H1 (cell line): Measurements from ENCODE around the gene STK11. TPM values are rescaled to one million over a fixed set of nuclear protein-coding genes. Genes with fewer than 3 reads are reported as not detected.
A peak's percentile ranks its signal among the peaks of the same experiment; 100 is the strongest.

Source experiments
- CTCF ChIA-PET: fragments of 300-600 bp; sonication (Branson Sonifier 250); formaldehyde crosslinking; loops from one replicate; lab custom pipeline; 2021; ENCODE audit not compliant: partially characterized antibody; lab: Charles Lee
- POLR2A ChIA-PET: fragments of 300-600 bp; sonication (Branson Sonifier 250); formaldehyde crosslinking; loops from one replicate; lab custom pipeline; 2021; ENCODE audit warnings: inconsistent platforms; ENCODE audit not compliant: partially characterized antibody; lab: Charles Lee
- DNase-seq, 2 experiments: peaks; one replicate each; pipeline versions ENCODE4 v3.0.0 to v3.0.0-alpha.2; 2010 to 2022; ENCODE audit warnings: low spot score in 2 of 2, low read depth in 1 of 2, mixed read lengths in 1 of 2
- FAIRE-seq: peaks from 2 replicates; lab custom pipeline; 2011; peaks lifted over from hg19 to GRCh38; lab: Jason Lieb, UNC
- H2AFZ ChIP-seq: 2 replicates; pipeline ENCODE4 v1.8.1; 2012; ENCODE audit warnings: low read length, inconsistent platforms
- H2AK5ac ChIP-seq: 2 replicates; pipeline ENCODE4 v1.6.1; 2013; ENCODE audit warnings: low read depth, low read length
- H2BK120ac ChIP-seq: replicated peaks from 2 replicates; pipeline ENCODE3; 2013; ENCODE audit warnings: low read depth, low read length, inconsistent platforms
- H2BK12ac ChIP-seq: 2 replicates; pipeline ENCODE4 v1.6.1; 2013; ENCODE audit warnings: low read depth, low read length
- H2BK15ac ChIP-seq: 2 replicates; pipeline ENCODE4 v1.6.1; 2013; ENCODE audit warnings: low read length
- H2BK20ac ChIP-seq: 2 replicates; pipeline ENCODE4 v1.6.1; 2013; ENCODE audit warnings: low read length
- H2BK5ac ChIP-seq: 2 replicates; pipeline ENCODE4 v1.6.1; 2013; ENCODE audit warnings: low read depth, low read length
- H3K14ac ChIP-seq: 2 replicates; pipeline ENCODE4 v1.6.1; 2013; ENCODE audit warnings: inconsistent platforms; ENCODE audit not compliant: insufficient read length
- H3K18ac ChIP-seq: 2 replicates; pipeline ENCODE4 v1.6.1; 2013; ENCODE audit warnings: low read length; ENCODE audit errors: extremely low read depth
- H3K23ac ChIP-seq: 2 replicates; pipeline ENCODE4 v1.6.1; 2013; ENCODE audit warnings: inconsistent platforms; ENCODE audit not compliant: insufficient read length
- H3K23me2 ChIP-seq: 2 replicates; pipeline ENCODE4 v1.6.1; 2013; ENCODE audit warnings: low read depth, low read length
- H3K27ac ChIP-seq: 2 replicates; pipeline ENCODE4 v1.6.1; 2011; ENCODE audit warnings: low read depth, low read length, inconsistent platforms
- H3K27me3 ChIP-seq, 4 experiments: replicated peaks in 1 of 4; 1 replicate in 1 of 4; 2 replicates in 3 of 4; pipeline versions ENCODE4 v1.6.1 to v1.8.1; 2011 to 2013; ENCODE audit warnings: low read length in 3 of 4, mild to moderate bottlenecking in 3 of 4, inconsistent platforms in 2 of 4, mixed read lengths in 2 of 4, moderate library complexity in 1 of 4; ENCODE audit not compliant: control insufficient read depth in 3 of 4, insufficient read depth in 3 of 4; ENCODE audit errors: extremely low read depth in 1 of 4
- H3K36me3 ChIP-seq, 4 experiments: 2 replicates each; pipeline versions ENCODE4 v1.6.1 to v1.8.1; 2011 to 2013; ENCODE audit warnings: mild to moderate bottlenecking in 4 of 4, low read length in 3 of 4, moderate library complexity in 2 of 4, control low read depth in 1 of 4, inconsistent platforms in 1 of 4; ENCODE audit not compliant: insufficient read depth in 4 of 4, control insufficient read depth in 2 of 4
- H3K4ac ChIP-seq: replicated peaks from 2 replicates; pipeline ENCODE3; 2013; ENCODE audit warnings: low read length, low read depth, mixed read lengths, inconsistent platforms; ENCODE audit not compliant: insufficient read length
- H3K4me1 ChIP-seq, 4 experiments: replicated peaks in 1 of 4; 1 replicate in 1 of 4; 2 replicates in 3 of 4; pipeline versions ENCODE4 v1.6.1 to v1.8.1; 2011 to 2013; ENCODE audit warnings: low read length in 3 of 4, inconsistent platforms in 2 of 4, mixed read lengths in 1 of 4; ENCODE audit not compliant: insufficient read depth in 4 of 4, control insufficient read depth in 3 of 4
- H3K4me2 ChIP-seq, 2 experiments: 2 replicates each; pipeline versions ENCODE4 v1.6.1 to v1.8.1; 2011 to 2013; ENCODE audit warnings: low read depth in 2 of 2, low read length in 2 of 2, control low read depth in 1 of 2, inconsistent platforms in 1 of 2, mild to moderate bottlenecking in 1 of 2; ENCODE audit not compliant: insufficient read depth in 1 of 2
- H3K4me3 ChIP-seq, 4 experiments: fragments of 200-600, 300-600 bp in 1 of 4; sonication (generic), shearing (Covaris generic), sonication (Bioruptor Twin) in 1 of 4; 2 replicates each; pipeline versions ENCODE4 v1.5.1 to v1.8.1; 2011 to 2016; ENCODE audit warnings: low read length in 4 of 4, low read depth in 3 of 4, control low read depth in 2 of 4, inconsistent platforms in 2 of 4, mild to moderate bottlenecking in 2 of 4, mixed read lengths in 1 of 4, moderate library complexity in 1 of 4; ENCODE audit not compliant: insufficient read depth in 2 of 4; ENCODE audit errors: extremely low read depth in 1 of 4
- H3K56ac ChIP-seq: replicated peaks from 2 replicates; pipeline ENCODE3; 2013; ENCODE audit warnings: low read depth, mild to moderate bottlenecking, mixed read lengths, low read length, inconsistent platforms; ENCODE audit not compliant: insufficient read length
- H3K79me1 ChIP-seq: 2 replicates; pipeline ENCODE4 v1.6.1; 2013; ENCODE audit warnings: low read depth, low read length, control low read depth
- H3K79me2 ChIP-seq, 2 experiments: 2 replicates each; pipeline versions ENCODE4 v1.6.1 to v1.8.1; 2012 to 2013; ENCODE audit warnings: low read length in 2 of 2, mild to moderate bottlenecking in 2 of 2, inconsistent platforms in 1 of 2; ENCODE audit not compliant: insufficient read depth in 2 of 2, control insufficient read depth in 1 of 2
- H3K9ac ChIP-seq, 4 experiments: replicated peaks in 1 of 4; 1 replicate in 1 of 4; 2 replicates in 3 of 4; pipeline versions ENCODE4 v1.6.1 to v1.8.1; 2011 to 2013; ENCODE audit warnings: low read depth in 3 of 4, low read length in 3 of 4, control low read depth in 2 of 4, mild to moderate bottlenecking in 2 of 4, moderate library complexity in 2 of 4, inconsistent platforms in 1 of 4; ENCODE audit errors: extremely low read depth in 1 of 4
- H3K9me3 ChIP-seq, 2 experiments: 2 replicates each; pipeline versions ENCODE4 v1.6.1 to v1.8.1; 2012 to 2013; ENCODE audit warnings: mild to moderate bottlenecking in 2 of 2, moderate library complexity in 2 of 2, control low read depth in 1 of 2, inconsistent platforms in 1 of 2, low read depth in 1 of 2, low read length in 1 of 2, mixed read lengths in 1 of 2; ENCODE audit not compliant: insufficient read depth in 2 of 2
- H4K20me1 ChIP-seq, 2 experiments: replicated peaks in 1 of 2; 2 replicates each; pipeline versions ENCODE3 to v1.8.1; 2011 to 2013; ENCODE audit warnings: inconsistent platforms in 2 of 2, low read length in 2 of 2, mild to moderate bottlenecking in 1 of 2; ENCODE audit not compliant: insufficient read depth in 2 of 2, control insufficient read depth in 1 of 2
- H4K5ac ChIP-seq: 2 replicates; pipeline ENCODE4 v1.6.1; 2013; ENCODE audit warnings: low read length, low read depth, mixed read lengths, inconsistent platforms; ENCODE audit not compliant: insufficient read length
- H4K8ac ChIP-seq: 2 replicates; pipeline ENCODE4 v1.8.0; 2013; ENCODE audit warnings: mild to moderate bottlenecking, moderate library complexity, low read length, inconsistent platforms; ENCODE audit not compliant: insufficient read depth; ENCODE audit errors: extremely low read depth
- H4K91ac ChIP-seq: replicated peaks from 2 replicates; pipeline ENCODE3; 2013; ENCODE audit warnings: low read length, mixed read lengths, inconsistent platforms; ENCODE audit not compliant: insufficient read length
- CBX8 ChIP-seq: fragments of 300-800, 300-1000 bp; sonication (generic); IDR thresholded peaks from 2 replicates; pipeline ENCODE4 v1.7.1; 2016; ENCODE audit warnings: low read depth, low read length, borderline replicate concordance
- CHD1 ChIP-seq: IDR thresholded peaks from 2 replicates; pipeline ENCODE4 v1.6.1; 2012; ENCODE audit warnings: low read depth, low read length, improper control_type of control experiment
- EP300 ChIP-seq, 2 experiments: IDR thresholded peaks; 1 replicate in 1 of 2; 2 replicates in 1 of 2; pipeline ENCODE4 v1.6.1; 2011 to 2012; ENCODE audit warnings: low read depth in 2 of 2, low read length in 2 of 2, mild to moderate bottlenecking in 2 of 2, borderline replicate concordance in 1 of 2, inconsistent platforms in 1 of 2, moderate library complexity in 1 of 2
- HDAC2 ChIP-seq, 2 experiments: fragments of 300-600 bp in 1 of 2; sonication (generic) in 1 of 2; IDR thresholded peaks; 2 replicates each; pipeline ENCODE4 v1.6.1; 2011 to 2012; ENCODE audit warnings: low read depth in 2 of 2, low read length in 2 of 2, mild to moderate bottlenecking in 2 of 2, moderate library complexity in 2 of 2, borderline replicate concordance in 1 of 2, inconsistent platforms in 1 of 2
- MAFK ChIP-seq: IDR thresholded peaks from 2 replicates; pipeline ENCODE4 v1.6.1; 2012; ENCODE audit warnings: low read depth, mild to moderate bottlenecking, improper control_type of control experiment, low read length
- PHF8 ChIP-seq: fragments of 200-600 bp; sonication (generic); conservative IDR thresholded peaks from 2 replicates; pipeline ENCODE4 v1.7.1; 2012; ENCODE audit warnings: low read depth, mild to moderate bottlenecking, inconsistent platforms, low read length, moderate library complexity
- POU5F1 ChIP-seq: IDR thresholded peaks from 2 replicates; pipeline ENCODE4 v1.6.1; 2011; ENCODE audit warnings: low read depth, mild to moderate bottlenecking, low read length, moderate library complexity
- RAD21 ChIP-seq, 2 experiments: IDR thresholded peaks in 1 of 2; conservative IDR thresholded peaks in 1 of 2; 2 replicates each; pipeline ENCODE4 v1.6.1; 2011; ENCODE audit warnings: low read depth in 2 of 2, low read length in 2 of 2, improper control_type of control experiment in 1 of 2, inconsistent platforms in 1 of 2, mild to moderate bottlenecking in 1 of 2, moderate library complexity in 1 of 2
- RBBP5 ChIP-seq: IDR thresholded peaks from 2 replicates; pipeline ENCODE4 v1.7.1; 2012; ENCODE audit warnings: low read depth, mild to moderate bottlenecking, inconsistent platforms, low read length, moderate library complexity, borderline replicate concordance
- TAF7 ChIP-seq: optimal IDR thresholded peaks from 2 replicates; pipeline ENCODE3; 2011; ENCODE audit warnings: low read depth, mild to moderate bottlenecking, inconsistent platforms, low read length, moderate library complexity, borderline replicate concordance
- WGBS, 2 experiments: shearing (Covaris generic) in 1 of 2; methylation state at CpG; one replicate each; pipeline versions ENCODE4 v1.1.6 to v1.1.7; 2013 to 2015; ENCODE audit warnings: low lambda C conversion rate in 2 of 2, mixed read lengths in 2 of 2, inconsistent platforms in 1 of 2, low coverage in 1 of 2, missing lambda C conversion rate in 1 of 2; ENCODE audit not compliant: insufficient replicate concordance in 2 of 2, insufficient coverage in 1 of 2, insufficient read length in 1 of 2; ENCODE audit errors: extremely low coverage in 1 of 2, missing lambda C conversion rate in 1 of 2; 5-methylcytosine and 5-hydroxymethylcytosine counted together
- polyA plus RNA-seq, 7 experiments: library from polyadenylated mRNA; depleted of rRNA in 3 of 7; stranded (reverse) in 5 of 7; unstranded in 2 of 7; fragments of >200 nt in 5 of 7; fragments of 200-250 nt in 2 of 7; gene quantifications; 1 replicate in 5 of 7; 2 replicates in 1 of 7; 4 replicates in 1 of 7; pipeline versions ENCODE4 v1.2.1 to v1.2.3, GENCODE V29; 2011 to 2013; ENCODE audit warnings: missing spikeins in 2 of 7, mixed read lengths in 2 of 7
- total RNA-seq: library from RNA; stranded (reverse); fragmentation: NEBNext Ultra II Directional; extraction: Animal tissue kit (Norgen Biotek cat#: 25700); gene quantifications from 2 replicates; pipeline ENCODE4 v1.2.1, GENCODE V29; 2021

STK11 gene
- total and polyA plus RNA-seq, 2 of the 8 experiments (the other 6 are each of a cell fraction or from before 2014, with no cell fraction given): 45.3 to 70.7 TPM

DNA sequence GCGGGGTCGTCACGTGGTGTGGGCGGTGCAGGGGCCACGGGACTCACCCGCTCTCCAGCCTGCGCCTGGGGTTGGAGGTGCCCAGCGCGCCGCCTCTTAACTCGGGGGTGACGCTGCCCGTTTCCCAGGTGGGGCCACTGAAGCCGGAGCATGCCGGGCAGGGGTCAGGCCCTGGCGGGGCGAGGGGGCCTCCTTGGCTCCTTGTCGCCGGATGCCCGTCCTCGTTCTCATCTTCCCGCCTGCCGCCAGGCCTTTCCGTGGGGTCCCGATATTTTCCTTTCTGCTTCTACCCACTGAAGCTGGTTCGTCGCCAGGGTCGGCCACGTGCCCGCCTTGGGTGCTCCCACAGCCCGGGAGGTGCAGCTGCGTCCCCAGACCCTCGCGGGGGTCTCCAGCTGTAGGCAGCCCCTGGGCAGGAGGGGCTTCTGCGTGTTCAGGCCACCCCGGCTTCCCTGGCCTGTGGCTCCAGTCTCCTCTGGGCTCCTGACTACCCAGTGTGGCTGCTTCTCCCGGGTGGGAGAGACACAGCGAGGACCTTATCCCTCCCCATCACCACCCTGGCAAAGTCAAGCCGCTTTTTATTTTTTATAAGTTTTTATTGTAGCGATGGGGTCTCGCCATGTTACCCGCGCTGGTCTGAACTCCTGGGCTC lies 70.5 kb downstream of the STK11 start:
- FAIRE-seq (no peak), DNase-seq (no peak)
- Histone ChIP-seq H3K27ac (peak overlapping the region; percentile 85), H3K79me2 (peaks cover 0 to 23% of the 10 kb centered on the region in 2 experiments; a peak in 1 of 4 replicates), H3K4me1 (peaks cover 0 to 18% (median 15%) of the 10 kb centered on the region in 4 experiments; a peak in 5 of 7 replicates), H3K18ac (peak overlapping the region; percentile 83), H3K27me3 (no peaks in the 10 kb centered on the region), H3K4me3 (peak overlapping the region; percentile 77 to 82 (median 78)), H2BK15ac (no peak overlapping the region), H2AK5ac (no peak overlapping the region; the same call in 1 of the 2 replicates), H3K9ac (peak overlapping the region; percentile 66 to 74 (median 71)), H3K14ac (no peak overlapping the region), H3K23me2 (peaks cover 10% of the 10 kb centered on the region; the same call in 1 of the 2 replicates), H3K56ac (peak overlapping the region; percentile 43), H4K5ac (peak overlapping the region; percentile 15), H3K23ac (no peak overlapping the region), H2BK5ac (peak overlapping the region; percentile 87; the same call in 1 of the 2 replicates), H3K4me2 (peak overlapping the region; percentile 80 to 90), H3K36me3 (peaks cover 26 to 43% (median 36%) of the 10 kb centered on the region in 4 experiments), H3K79me1 (peaks cover 19% of the 10 kb centered on the region), H2AFZ (no peak overlapping the region), H3K9me3 (no peaks in the 10 kb centered on the region), H2BK20ac (no peak overlapping the region), H4K8ac (peak overlapping the region; percentile 70; the same call in 1 of the 2 replicates), H4K20me1 (peaks cover 5 to 21% of the 10 kb centered on the region in 2 experiments), H4K91ac (peak overlapping the region; percentile 95), H2BK12ac (peak overlapping the region; percentile 39; the same call in 1 of the 2 replicates), H3K4ac (peak overlapping the region; percentile 95), H2BK120ac (peak overlapping the region; percentile 41)
- CTCF ChIA-PET: no interaction called here
- WGBS, 2 experiments: 18% methylated on average over 40 of the region's 43 CpGs; no CpG with 5 or more reads in 1 of the 2 experiments
- POLR2A ChIA-PET: interaction anchor here (0.6 to 11.4 kb wide), 6 partner anchors 8 to 130 kb away, joined by 3 to 331 read pairs (median 4); partner anchors contain the start of gene CIRBP
- TF ChIP-seq EP300 (IDR thresholded peaks at IDR 0.05; ENCODE audit: borderline replicate concordance in 1 of 2, low read depth in 2 of 2, low read length in 2 of 2) (no peak), MAFK (no peak), CBX8 (no peak), POU5F1 (no peak), RBBP5 (no peak), TAF7 (no peak), CHD1 (no peak), RAD21 (IDR thresholded peaks at IDR 0.05 in 1 of 2, conservative IDR thresholded peaks at IDR 0.05 in 1 of 2; ENCODE audit: low read depth in 2 of 2, low read length in 2 of 2) (no peak), PHF8 (no peak; the same call in 1 of the 2 replicates), HDAC2 (IDR thresholded peaks at IDR 0.05; ENCODE audit: borderline replicate concordance in 1 of 2, low read depth in 2 of 2, low read length in 2 of 2) (0 out of 4 replicates have a peak, but pooled peaks of 1 of the 2 experiments have one; percentile 11)
